ENCODE results near the gene COL18A1.

- TF ChIP-seq CTCF (IDR thresholded peaks at IDR 0.05): no peak
- TF ChIP-seq, protein P1, sequence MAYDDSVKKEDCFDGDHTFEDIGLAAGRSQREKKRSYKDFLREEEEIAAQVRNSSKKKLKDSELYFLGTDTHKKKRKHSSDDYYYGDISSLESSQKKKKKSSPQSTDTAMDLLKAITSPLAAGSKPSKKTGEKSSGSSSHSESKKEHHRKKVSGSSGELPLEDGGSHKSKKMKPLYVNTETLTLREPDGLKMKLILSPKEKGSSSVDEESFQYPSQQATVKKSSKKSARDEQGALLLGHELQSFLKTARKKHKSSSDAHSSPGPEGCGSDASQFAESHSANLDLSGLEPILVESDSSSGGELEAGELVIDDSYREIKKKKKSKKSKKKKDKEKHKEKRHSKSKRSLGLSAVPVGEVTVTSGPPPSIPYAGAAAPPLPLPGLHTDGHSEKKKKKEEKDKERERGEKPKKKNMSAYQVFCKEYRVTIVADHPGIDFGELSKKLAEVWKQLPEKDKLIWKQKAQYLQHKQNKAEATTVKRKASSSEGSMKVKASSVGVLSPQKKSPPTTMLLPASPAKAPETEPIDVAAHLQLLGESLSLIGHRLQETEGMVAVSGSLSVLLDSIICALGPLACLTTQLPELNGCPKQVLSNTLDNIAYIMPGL (CRISPR knock-in tag; IDR thresholded peaks at IDR 0.05; ENCODE audit: borderline replicate concordance): no peak
- no peak for TF ChIP-seq CHD2 (IDR thresholded peaks at IDR 0.05; ENCODE audit: low read length, partially characterized antibody)
- TF ChIP-seq, protein P2, sequence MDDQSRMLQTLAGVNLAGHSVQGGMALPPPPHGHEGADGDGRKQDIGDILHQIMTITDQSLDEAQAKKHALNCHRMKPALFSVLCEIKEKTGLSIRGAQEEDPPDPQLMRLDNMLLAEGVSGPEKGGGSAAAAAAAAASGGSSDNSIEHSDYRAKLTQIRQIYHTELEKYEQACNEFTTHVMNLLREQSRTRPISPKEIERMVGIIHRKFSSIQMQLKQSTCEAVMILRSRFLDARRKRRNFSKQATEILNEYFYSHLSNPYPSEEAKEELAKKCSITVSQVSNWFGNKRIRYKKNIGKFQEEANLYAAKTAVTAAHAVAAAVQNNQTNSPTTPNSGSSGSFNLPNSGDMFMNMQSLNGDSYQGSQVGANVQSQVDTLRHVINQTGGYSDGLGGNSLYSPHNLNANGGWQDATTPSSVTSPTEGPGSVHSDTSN (IDR thresholded peaks at IDR 0.05): no peak
- TF ChIP-seq ZNF302 (CRISPR knock-in tag; IDR thresholded peaks at IDR 0.05): no peak
- TF ChIP-seq, protein P3, sequence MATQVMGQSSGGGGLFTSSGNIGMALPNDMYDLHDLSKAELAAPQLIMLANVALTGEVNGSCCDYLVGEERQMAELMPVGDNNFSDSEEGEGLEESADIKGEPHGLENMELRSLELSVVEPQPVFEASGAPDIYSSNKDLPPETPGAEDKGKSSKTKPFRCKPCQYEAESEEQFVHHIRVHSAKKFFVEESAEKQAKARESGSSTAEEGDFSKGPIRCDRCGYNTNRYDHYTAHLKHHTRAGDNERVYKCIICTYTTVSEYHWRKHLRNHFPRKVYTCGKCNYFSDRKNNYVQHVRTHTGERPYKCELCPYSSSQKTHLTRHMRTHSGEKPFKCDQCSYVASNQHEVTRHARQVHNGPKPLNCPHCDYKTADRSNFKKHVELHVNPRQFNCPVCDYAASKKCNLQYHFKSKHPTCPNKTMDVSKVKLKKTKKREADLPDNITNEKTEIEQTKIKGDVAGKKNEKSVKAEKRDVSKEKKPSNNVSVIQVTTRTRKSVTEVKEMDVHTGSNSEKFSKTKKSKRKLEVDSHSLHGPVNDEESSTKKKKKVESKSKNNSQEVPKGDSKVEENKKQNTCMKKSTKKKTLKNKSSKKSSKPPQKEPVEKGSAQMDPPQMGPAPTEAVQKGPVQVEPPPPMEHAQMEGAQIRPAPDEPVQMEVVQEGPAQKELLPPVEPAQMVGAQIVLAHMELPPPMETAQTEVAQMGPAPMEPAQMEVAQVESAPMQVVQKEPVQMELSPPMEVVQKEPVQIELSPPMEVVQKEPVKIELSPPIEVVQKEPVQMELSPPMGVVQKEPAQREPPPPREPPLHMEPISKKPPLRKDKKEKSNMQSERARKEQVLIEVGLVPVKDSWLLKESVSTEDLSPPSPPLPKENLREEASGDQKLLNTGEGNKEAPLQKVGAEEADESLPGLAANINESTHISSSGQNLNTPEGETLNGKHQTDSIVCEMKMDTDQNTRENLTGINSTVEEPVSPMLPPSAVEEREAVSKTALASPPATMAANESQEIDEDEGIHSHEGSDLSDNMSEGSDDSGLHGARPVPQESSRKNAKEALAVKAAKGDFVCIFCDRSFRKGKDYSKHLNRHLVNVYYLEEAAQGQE (IDR thresholded peaks at IDR 0.05): no peak
These were observed 46.3 kb downstream of the COL18A1 start for GRCh38 chr21:45451091-45451740.

Data from A549 (cell line).